DOHH2 (cell line): ENCODE results near the gene PDLIM7.

Experiments used
- EZH2phosphoT487 ChIP-seq: fragments of 200-600 bp; sonication (generic); IDR thresholded peaks from 2 replicates; pipeline ENCODE4 v1.6.1; 2017; ENCODE audit warnings: borderline replicate concordance, mild to moderate bottlenecking, antibody characterized with exemption, low read length, moderate library complexity, mixed read lengths
- TF ChIP-seq, protein P1 (sequence below): fragments of 200-600 bp; sonication (generic); IDR thresholded peaks from one replicate; pipeline ENCODE4 v1.5.1; 2014; ENCODE audit warnings: antibody characterized with exemption, mild to moderate bottlenecking, low read depth, low read length; ENCODE audit not compliant: poor library complexity, severe bottlenecking

DNA sequence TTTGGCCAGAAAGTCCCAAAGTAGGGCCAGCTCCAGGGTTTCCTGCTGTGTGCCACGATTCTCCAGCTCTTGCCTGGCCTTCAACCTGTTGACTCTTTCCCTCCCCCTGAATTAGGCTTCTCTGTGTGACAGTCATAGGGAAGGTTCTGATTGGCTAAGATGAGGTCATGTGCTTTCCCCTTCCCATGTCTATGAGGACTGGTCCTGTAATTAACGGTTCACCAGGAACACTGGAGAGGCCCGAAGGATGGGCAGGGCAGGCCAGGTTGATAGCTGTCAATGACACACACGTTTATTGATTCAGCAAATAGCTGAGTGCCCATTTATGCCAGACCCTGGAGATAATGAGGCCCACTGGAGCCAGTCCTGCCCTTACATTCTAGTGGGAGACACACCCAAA lies 59.8 kb downstream of the PDLIM7 start:
- TF ChIP-seq, protein P1, sequence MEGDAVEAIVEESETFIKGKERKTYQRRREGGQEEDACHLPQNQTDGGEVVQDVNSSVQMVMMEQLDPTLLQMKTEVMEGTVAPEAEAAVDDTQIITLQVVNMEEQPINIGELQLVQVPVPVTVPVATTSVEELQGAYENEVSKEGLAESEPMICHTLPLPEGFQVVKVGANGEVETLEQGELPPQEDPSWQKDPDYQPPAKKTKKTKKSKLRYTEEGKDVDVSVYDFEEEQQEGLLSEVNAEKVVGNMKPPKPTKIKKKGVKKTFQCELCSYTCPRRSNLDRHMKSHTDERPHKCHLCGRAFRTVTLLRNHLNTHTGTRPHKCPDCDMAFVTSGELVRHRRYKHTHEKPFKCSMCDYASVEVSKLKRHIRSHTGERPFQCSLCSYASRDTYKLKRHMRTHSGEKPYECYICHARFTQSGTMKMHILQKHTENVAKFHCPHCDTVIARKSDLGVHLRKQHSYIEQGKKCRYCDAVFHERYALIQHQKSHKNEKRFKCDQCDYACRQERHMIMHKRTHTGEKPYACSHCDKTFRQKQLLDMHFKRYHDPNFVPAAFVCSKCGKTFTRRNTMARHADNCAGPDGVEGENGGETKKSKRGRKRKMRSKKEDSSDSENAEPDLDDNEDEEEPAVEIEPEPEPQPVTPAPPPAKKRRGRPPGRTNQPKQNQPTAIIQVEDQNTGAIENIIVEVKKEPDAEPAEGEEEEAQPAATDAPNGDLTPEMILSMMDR: no peak
- TF ChIP-seq EZH2phosphoT487: no peak
